Activated CD4-positive, alpha-beta T cell treated with anti-CD3 and anti-CD28 coated beads for 48 hours (primary cell): ENCODE measurements around the gene TSR3.

Experiments
- DNase-seq: peaks from one replicate; pipeline ENCODE4 v3.0.0-alpha.2; 2020

TSR3 gene

DNA sequence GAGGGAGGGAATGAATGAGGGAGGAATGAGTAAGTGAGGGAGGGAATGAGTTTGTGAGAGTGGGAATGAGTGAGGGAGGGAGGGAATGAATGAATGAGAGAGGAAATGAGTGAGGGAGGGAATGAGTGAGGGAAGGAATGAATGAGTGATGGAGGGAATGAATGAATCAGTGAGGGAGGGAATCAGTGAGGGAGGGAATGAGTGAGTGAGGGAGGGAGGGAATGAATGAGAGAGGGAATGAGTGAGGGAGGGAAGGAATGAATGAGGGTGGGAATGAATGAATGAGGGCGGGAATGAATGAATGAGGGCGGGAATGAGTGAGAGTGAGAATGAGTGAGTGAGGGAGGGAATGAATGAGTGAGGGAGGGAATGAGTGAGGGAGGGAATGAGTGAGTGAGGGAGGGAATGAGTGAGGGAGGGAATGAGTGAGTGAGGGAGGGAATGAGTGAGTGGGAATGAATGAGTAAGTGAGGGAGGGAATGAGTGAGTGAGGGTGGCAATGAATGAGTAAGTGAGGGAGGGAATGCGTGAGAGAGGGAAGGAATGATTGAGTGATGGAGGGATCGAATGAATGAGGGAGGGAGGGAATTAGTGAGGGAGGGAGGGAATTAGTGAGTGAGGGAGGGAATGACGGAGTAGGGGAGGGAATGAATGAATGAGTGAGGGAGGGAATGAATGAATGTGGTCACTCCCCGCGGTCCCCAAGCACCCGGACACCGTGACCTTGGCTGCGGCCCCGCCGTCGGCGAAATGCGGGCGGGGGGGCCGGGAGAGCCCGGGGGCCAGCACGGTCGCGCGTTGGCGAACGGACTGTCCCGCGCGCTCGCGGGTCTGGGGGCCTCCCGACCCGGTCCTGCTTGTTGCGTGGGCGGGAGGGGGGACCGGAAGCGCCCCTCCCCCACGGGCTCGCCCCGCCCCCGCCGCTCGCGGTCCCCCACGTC is 43.4 kb downstream of the TSR3 start:
- no peak for DNase-seq

DNA sequence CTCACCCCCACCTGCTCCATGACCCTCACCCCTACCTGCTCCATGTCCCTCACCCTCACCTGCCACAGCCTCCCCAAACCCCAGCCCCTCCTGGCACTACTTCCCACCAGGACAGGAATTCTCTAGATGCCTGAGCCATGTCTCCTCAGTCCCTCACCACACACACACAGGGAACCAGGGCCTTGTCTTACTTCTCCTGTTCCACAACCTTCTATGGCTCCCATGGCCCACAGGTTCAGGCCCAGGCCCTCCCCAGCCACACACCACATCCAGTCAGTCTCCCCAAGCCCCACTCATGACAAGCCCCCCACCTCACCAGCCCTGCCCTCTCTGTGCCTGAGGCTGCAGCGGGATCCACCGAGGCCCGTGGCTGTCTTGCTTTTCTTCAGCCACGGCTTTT is 45.3 kb downstream of the TSR3 start:
- no peak for DNase-seq

DNA sequence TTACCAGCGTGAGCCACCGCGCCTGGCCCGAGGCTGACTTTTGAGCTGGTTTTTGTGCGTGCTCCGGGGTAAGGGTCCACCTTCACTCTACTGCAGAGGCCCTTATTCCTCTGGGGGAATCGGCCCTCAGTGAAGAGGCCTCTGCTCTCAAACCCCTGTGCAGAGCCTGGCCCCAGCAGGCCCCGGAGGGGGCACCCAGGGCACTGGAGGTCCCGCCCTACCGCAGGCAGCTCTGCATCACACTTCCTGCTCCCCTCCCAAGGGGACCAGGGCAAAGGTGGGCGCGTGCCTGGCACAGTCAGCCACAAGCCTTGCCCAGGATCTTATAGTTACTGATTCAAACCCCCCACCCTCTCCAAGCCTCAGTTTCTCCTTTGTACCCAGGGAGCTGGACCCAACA is 45.9 kb downstream of the TSR3 start:
- DNase-seq, result no peak

DNA sequence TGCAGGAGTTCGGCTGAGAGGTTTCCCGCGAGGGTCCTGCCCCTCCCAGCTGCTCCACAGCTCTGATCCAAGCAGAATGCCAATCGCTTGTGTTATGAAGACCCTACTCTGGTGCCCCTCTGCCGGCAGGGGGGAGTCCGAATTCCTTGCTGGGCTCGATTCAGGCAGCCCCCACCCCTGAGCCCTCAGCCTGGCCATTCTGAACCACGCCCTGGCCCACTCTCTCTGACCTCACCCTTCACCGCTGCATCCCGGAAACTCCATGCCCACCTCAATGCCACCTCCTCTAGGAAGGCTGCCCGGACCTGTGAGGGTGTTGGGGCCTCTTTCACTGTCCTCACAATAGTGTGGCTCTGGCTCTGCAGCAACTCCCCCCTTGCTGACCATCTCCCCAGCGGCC is 50.1 kb downstream of the TSR3 start:
- no peak for DNase-seq

DNA sequence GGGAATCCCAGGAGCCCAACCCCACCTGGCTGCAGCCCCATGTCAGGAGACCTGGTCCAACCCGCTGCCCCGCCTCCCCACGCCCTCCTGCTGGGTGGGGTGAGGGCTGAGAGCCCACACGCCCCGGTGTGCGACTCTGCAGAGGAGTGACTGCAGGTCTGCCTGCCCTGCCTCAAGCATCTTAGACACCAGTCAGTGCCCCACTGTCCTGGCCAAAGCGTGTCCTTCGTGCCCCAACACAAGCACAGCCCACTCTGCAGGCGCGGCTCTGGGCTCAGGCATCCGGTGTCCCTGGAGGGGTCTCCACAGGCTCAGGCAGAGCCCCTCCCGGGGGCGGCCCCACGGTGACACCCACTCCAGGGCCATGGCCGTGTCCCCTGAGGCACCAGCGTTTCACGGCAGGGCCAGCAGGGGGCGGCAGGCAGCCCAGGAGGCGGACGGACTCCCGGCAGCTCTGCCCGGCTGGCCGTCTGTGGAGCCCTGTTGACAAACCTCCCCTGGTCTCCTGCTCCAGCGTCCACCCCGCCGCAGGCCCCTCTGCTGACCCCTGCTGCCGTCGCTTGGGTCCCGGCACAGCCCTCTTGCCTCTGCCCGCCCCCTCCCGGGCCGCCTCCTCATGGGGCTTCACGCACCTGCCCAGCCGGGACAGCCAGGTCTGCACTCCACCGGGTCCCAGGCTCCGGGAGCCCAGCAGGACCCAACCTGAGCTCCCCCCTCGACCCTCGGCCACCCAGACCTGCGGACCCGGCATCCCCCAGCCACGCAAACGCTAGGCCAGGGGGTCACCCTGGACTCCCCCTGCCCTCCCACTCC is 50.8 kb downstream of the TSR3 start:
- DNase-seq, result peak; percentile 82

DNA sequence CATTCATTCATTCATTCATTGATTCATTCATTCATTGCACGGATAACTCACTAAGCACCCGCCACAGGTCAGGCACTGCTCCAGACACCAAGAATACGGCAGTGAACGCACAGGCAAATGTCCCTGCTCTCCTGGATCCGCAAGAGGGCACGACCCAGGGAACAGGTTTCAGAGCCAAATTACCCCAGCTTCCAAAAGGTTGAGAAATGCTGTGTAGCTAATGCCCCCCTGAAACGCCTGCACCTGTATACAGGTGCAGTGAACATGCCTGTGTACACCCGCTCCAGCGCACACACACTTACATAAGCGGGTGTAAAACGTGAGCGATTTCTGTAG is 51.8 kb downstream of the TSR3 start:
- DNase-seq, result no peak
